Liver (tissue), 9 donors: ENCODE data around the gene CCDC69. TPM values are rescaled to one million over a fixed set of nuclear protein-coding genes. Genes with fewer than 3 reads are reported as not detected.

Experiments
- DNase-seq: peaks from one replicate; pipeline ENCODE4 v3.0.0-alpha.2; 2017; ENCODE audit warnings: low spot score
- H3K27ac ChIP-seq, 2 donors: one replicate each; pipeline ENCODE4 v1.7.0; 2013; ENCODE audit warnings: inconsistent platforms in 2 of 2, low read length in 2 of 2, control low read depth in 1 of 2, low read depth in 1 of 2, mild to moderate bottlenecking in 1 of 2
- H3K27me3 ChIP-seq, 4 donors: one replicate each; pipeline versions ENCODE4 v1.6.1 to v1.7.0; 2013; ENCODE audit warnings: low read length in 3 of 4, inconsistent platforms in 1 of 4, mild to moderate bottlenecking in 1 of 4, moderate library complexity in 1 of 4; ENCODE audit not compliant: control insufficient read depth in 4 of 4, insufficient read depth in 4 of 4
- H3K36me3 ChIP-seq, 4 donors: one replicate each; pipeline versions ENCODE4 v1.6.1 to v1.7.0; 2013; ENCODE audit warnings: low read length in 3 of 4, mild to moderate bottlenecking in 3 of 4, low read depth in 1 of 4, moderate library complexity in 1 of 4; ENCODE audit not compliant: control insufficient read depth in 4 of 4, insufficient read depth in 3 of 4
- H3K4me1 ChIP-seq, 4 donors: one replicate each; pipeline versions ENCODE4 v1.6.1 to v1.7.0; 2013; ENCODE audit warnings: low read length in 3 of 4, mild to moderate bottlenecking in 3 of 4, moderate library complexity in 1 of 4; ENCODE audit not compliant: control insufficient read depth in 4 of 4, insufficient read depth in 4 of 4
- H3K4me3 ChIP-seq, 3 donors: one replicate each; pipeline versions ENCODE4 v1.6.1 to v1.7.0; 2013; ENCODE audit warnings: low read length in 3 of 3, control low read depth in 1 of 3, low read depth in 1 of 3, mild to moderate bottlenecking in 1 of 3
- H3K9ac ChIP-seq, 2 donors: one replicate each; pipeline ENCODE4 v1.7.0; 2013; ENCODE audit warnings: low read length in 2 of 2, mild to moderate bottlenecking in 2 of 2, moderate library complexity in 2 of 2, control low read depth in 1 of 2, low read depth in 1 of 2
- H3K9me3 ChIP-seq, 4 donors: one replicate each; pipeline versions ENCODE4 v1.6.1 to v1.7.0; 2013; ENCODE audit warnings: low read length in 3 of 4; ENCODE audit not compliant: control insufficient read depth in 4 of 4
- ATF3 ChIP-seq: IDR thresholded peaks from 2 replicates; pipeline ENCODE4 v1.6.1; 2016; ENCODE audit warnings: antibody characterized with exemption
- FOXA1 ChIP-seq: IDR thresholded peaks from 2 replicates; pipeline ENCODE4 v1.6.1; 2016; ENCODE audit warnings: antibody characterized with exemption
- FOXA2 ChIP-seq: IDR thresholded peaks from 2 replicates; pipeline ENCODE4 v1.6.1; 2016; ENCODE audit warnings: antibody characterized with exemption
- GABPA ChIP-seq, 2 donors: IDR thresholded peaks in 1 of 2; conservative IDR thresholded peaks in 1 of 2; 2 replicates each; pipeline ENCODE4 v1.6.1; 2016; ENCODE audit warnings: antibody characterized with exemption in 2 of 2, mild to moderate bottlenecking in 1 of 2, moderate library complexity in 1 of 2
- HNF4A ChIP-seq, 2 donors: conservative IDR thresholded peaks; 2 replicates each; pipeline ENCODE4 v1.6.1; 2016; ENCODE audit warnings: antibody characterized with exemption in 2 of 2, mild to moderate bottlenecking in 2 of 2
- HNF4G ChIP-seq: IDR thresholded peaks from 2 replicates; pipeline ENCODE4 v1.6.1; 2016; ENCODE audit warnings: antibody characterized with exemption
- JUND ChIP-seq, 2 donors: IDR thresholded peaks; 2 replicates each; pipeline ENCODE4 v1.6.1; 2016; ENCODE audit warnings: antibody characterized with exemption in 2 of 2
- NR2F2 ChIP-seq: IDR thresholded peaks from 2 replicates; pipeline ENCODE4 v1.6.1; 2016; ENCODE audit warnings: antibody characterized with exemption
- RAD21 ChIP-seq, 2 donors: IDR thresholded peaks; 2 replicates each; pipeline ENCODE4 v1.6.1; 2016; ENCODE audit warnings: antibody characterized with exemption in 2 of 2, mild to moderate bottlenecking in 2 of 2
- REST ChIP-seq: IDR thresholded peaks from 2 replicates; pipeline ENCODE4 v1.6.1; 2016; ENCODE audit warnings: antibody characterized with exemption, mild to moderate bottlenecking
- RXRA ChIP-seq, 2 donors: IDR thresholded peaks; 2 replicates each; pipeline ENCODE4 v1.6.1; 2017 to 2018; ENCODE audit warnings: antibody characterized with exemption in 2 of 2, mild to moderate bottlenecking in 1 of 2
- SP1 ChIP-seq: IDR thresholded peaks from 2 replicates; pipeline ENCODE4 v1.6.1; 2018; ENCODE audit warnings: antibody characterized with exemption, mild to moderate bottlenecking
- TAF1 ChIP-seq: conservative IDR thresholded peaks from 2 replicates; pipeline ENCODE4 v1.6.1; 2016; ENCODE audit warnings: antibody characterized with exemption, mild to moderate bottlenecking
- YY1 ChIP-seq: IDR thresholded peaks from 2 replicates; pipeline ENCODE4 v1.6.1; 2016; ENCODE audit warnings: antibody characterized with exemption, mild to moderate bottlenecking
- WGBS: extraction: QIAGEN DNeasy Blood & Tissue Kit; methylation state at CpG from one replicate; pipeline ENCODE4 v1.1.7; 2013; 5-methylcytosine and 5-hydroxymethylcytosine counted together
- polyA plus RNA-seq, 2 donors: library from polyadenylated mRNA; stranded (reverse) in 1 of 2; unstranded in 1 of 2; fragments of 200-250 nt in 1 of 2; fragments of >200 nt in 1 of 2; fragmentation: Nextera tagmentation in 1 of 2; extraction: Ambion mirVana in 1 of 2; gene quantifications; one replicate each; pipeline versions ENCODE4 v1.2.1 to v1.2.3, GENCODE V29; 2013 to 2015
- total RNA-seq, 2 donors: library from RNA; depleted of rRNA; stranded (reverse); fragments of >200 nt; gene quantifications; one replicate each; pipeline ENCODE4 v1.2.3, GENCODE V29; 2014
- TF ChIP-seq, protein P1 (sequence below): IDR thresholded peaks from 2 replicates; pipeline ENCODE4 v1.6.1; 2016; ENCODE audit warnings: antibody characterized with exemption
- TF ChIP-seq, protein P2 (sequence below): IDR thresholded peaks from 2 replicates; pipeline ENCODE4 v1.6.1; 2016; ENCODE audit warnings: antibody characterized with exemption
- donor health status: healthy.
- donor health status: healthy.
- donor health status: healthy.
- donor health status: healthy.
- donor health status: healthy.

CCDC69 gene
- total and polyA plus RNA-seq, 4 donors, result 11.9 to 28.6 (median 18.0) TPM

DNA sequence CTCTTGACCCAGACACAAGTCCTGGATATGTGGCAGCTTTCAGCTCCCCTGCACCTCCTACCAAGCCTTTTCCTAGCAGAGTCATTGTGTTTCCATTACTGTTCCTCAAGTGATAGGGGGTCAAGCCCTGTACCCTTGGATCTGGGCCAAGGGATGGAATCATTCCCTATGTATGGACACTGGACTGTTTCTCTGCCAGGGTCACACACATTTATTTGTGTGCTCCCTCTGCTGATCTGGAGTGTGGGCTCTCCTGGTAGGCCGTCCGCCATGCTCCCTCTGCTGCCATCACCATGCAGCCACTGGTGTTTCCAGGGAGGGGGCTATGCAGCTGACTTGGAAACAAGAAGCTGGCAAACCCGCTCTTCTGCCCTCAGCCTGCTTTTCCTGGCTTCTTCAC lies 38.6 kb upstream of the CCDC69 start:
- H3K27ac ChIP-seq, result no peak overlapping the region
- no peak overlapping the region for H3K9ac ChIP-seq
- no peaks in the 10 kb centered on the region for H3K27me3 ChIP-seq
- H3K36me3 ChIP-seq, result peaks cover 5 to 14% (median 7%) of the 10 kb centered on the region in 4 donors
- no peak for TF ChIP-seq RXRA (IDR thresholded peaks at IDR 0.05)
- TF ChIP-seq, protein P1, sequence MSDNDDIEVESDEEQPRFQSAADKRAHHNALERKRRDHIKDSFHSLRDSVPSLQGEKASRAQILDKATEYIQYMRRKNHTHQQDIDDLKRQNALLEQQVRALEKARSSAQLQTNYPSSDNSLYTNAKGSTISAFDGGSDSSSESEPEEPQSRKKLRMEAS, result no peak
- TF ChIP-seq, protein P2, sequence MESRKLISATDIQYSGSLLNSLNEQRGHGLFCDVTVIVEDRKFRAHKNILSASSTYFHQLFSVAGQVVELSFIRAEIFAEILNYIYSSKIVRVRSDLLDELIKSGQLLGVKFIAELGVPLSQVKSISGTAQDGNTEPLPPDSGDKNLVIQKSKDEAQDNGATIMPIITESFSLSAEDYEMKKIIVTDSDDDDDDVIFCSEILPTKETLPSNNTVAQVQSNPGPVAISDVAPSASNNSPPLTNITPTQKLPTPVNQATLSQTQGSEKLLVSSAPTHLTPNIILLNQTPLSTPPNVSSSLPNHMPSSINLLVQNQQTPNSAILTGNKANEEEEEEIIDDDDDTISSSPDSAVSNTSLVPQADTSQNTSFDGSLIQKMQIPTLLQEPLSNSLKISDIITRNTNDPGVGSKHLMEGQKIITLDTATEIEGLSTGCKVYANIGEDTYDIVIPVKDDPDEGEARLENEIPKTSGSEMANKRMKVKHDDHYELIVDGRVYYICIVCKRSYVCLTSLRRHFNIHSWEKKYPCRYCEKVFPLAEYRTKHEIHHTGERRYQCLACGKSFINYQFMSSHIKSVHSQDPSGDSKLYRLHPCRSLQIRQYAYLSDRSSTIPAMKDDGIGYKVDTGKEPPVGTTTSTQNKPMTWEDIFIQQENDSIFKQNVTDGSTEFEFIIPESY, result no peak
- no peak for TF ChIP-seq JUND (IDR thresholded peaks at IDR 0.05)
- no peak for TF ChIP-seq YY1
- no peak for TF ChIP-seq SP1
- no peak for TF ChIP-seq HNF4G
- TF ChIP-seq HNF4A (conservative IDR thresholded peaks at IDR 0.05), result no peak
- TF ChIP-seq NR2F2, result no peak
- TF ChIP-seq FOXA2, result no peak
- no peak for TF ChIP-seq REST
- TF ChIP-seq TAF1, result no peak
- no peak for TF ChIP-seq FOXA1
- TF ChIP-seq ATF3, result no peak
- TF ChIP-seq GABPA (IDR thresholded peaks at IDR 0.05 in 1 of 2, conservative IDR thresholded peaks at IDR 0.05 in 1 of 2), result no peak
- DNase-seq, result no peak
- H3K4me3 ChIP-seq, result no peak overlapping the region
- H3K9me3 ChIP-seq, result no peaks in the 10 kb centered on the region
- WGBS, result 89% methylated on average over 3 of the region's 3 CpGs
- H3K4me1 ChIP-seq, result no peaks in the 10 kb centered on the region

DNA sequence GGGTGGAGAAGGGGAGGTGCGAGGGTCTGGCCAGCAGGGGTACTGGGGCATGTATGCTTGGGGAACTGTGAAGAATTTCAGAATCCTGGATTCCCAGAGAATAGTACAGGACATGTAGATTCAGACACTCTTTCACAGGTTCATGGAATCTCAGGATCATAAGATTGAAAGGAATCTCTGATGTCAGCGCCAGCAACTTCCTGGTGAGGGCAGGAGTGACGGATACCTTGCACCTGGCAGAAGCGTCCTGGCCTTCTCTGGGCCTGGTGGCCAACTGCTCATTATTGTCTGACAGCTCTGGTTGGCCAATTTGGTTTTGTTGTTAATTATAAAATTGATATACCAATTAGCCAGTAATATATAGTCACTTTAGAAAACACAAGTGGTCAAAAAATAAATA lies 36.0 kb upstream of the CCDC69 start:
- Histone ChIP-seq H3K27me3 (no peaks in the 10 kb centered on the region), H3K9ac (no peak overlapping the region), H3K27ac (no peak overlapping the region), H3K4me1 (no peaks in the 10 kb centered on the region), H3K36me3 (peaks cover 2 to 5% (median 4%) of the 10 kb centered on the region in 4 donors), H3K4me3 (no peak overlapping the region), H3K9me3 (no peaks in the 10 kb centered on the region)
- TF ChIP-seq, protein P1, result no peak
- no peak for TF ChIP-seq ATF3
- no peak for TF ChIP-seq SP1
- no peak for TF ChIP-seq RAD21 (IDR thresholded peaks at IDR 0.05)
- no peak for DNase-seq
- 99% methylated on average over 4 of the region's 4 CpGs for WGBS
